HepG2 (cell line): ENCODE results near the gene C13orf46. TPM values are rescaled to one million over a fixed set of nuclear protein-coding genes. Genes with fewer than 3 reads are reported as not detected.

Experiments
- ATAC-seq: fragments of 200-7000 bp; cut with Tn5 transposase; 3 replicates; pipeline ENCODE4 v1.9.1; 2020; ENCODE audit warnings: mild to moderate bottlenecking, moderate library complexity
- BruUV-seq: library from RNA; stranded (reverse); fragments of 400-500 nt; replicated peaks from 2 replicates; lab custom pipeline; 2021; lab: Mats Ljungman, UMichigan
- CTCF ChIA-PET: fragments of 300-600 bp; formaldehyde crosslinking; extraction: SDS; loops from one replicate; lab custom pipeline; 2021; ENCODE audit warnings: low total read pairs, inconsistent platforms, low intra/inter-chr PET ratio; lab: Yijun Ruan, JAX
- POLR2A ChIA-PET: fragments of 350-600 bp; sonication (Branson Sonifier 250); formaldehyde crosslinking; loops from one replicate; lab custom pipeline; 2020; ENCODE audit warnings: antibody characterized with exemption, inconsistent platforms; lab: Yijun Ruan, JAX
- DNase-seq: peaks from one replicate; pipeline ENCODE4 v3.0.0-alpha.2; 2015; ENCODE audit warnings: low spot score
- FAIRE-seq: peaks from 3 replicates; lab custom pipeline; 2011; peaks lifted over from hg19 to GRCh38; lab: Jason Lieb, UNC
- H2AFZ ChIP-seq: one replicate; pipeline ENCODE4 v1.6.1; 2011; ENCODE audit warnings: low read length, inconsistent platforms
- H3K27ac ChIP-seq: fragments of 300-600 bp; 3 replicates; pipeline ENCODE4 v1.8.0; 2011; ENCODE audit warnings: mixed run types, mild to moderate bottlenecking, mixed read lengths, low read length, inconsistent platforms; ENCODE audit not compliant: insufficient read depth; ENCODE audit errors: extremely low read length
- H3K27me3 ChIP-seq, 2 experiments: fragments of 200-600 bp in 1 of 2; 2 replicates in 1 of 2; 3 replicates in 1 of 2; pipeline versions ENCODE4 v1.6.0 to v1.8.0; 2011; ENCODE audit warnings: low read length in 2 of 2, mild to moderate bottlenecking in 2 of 2, moderate library complexity in 2 of 2, inconsistent platforms in 1 of 2; ENCODE audit not compliant: insufficient read depth in 2 of 2, control insufficient read depth in 1 of 2
- H3K36me3 ChIP-seq, 2 experiments: fragments of 200-600 bp in 1 of 2; replicated peaks in 1 of 2; 2 replicates in 1 of 2; 3 replicates in 1 of 2; pipeline versions ENCODE4 v1.5.1 to v1.8.0; 2011; ENCODE audit warnings: low read length in 2 of 2, inconsistent platforms in 1 of 2; ENCODE audit not compliant: insufficient read depth in 2 of 2, control insufficient read depth in 1 of 2
- H3K4me1 ChIP-seq: 2 replicates; pipeline ENCODE4 v1.5.1; 2012; ENCODE audit warnings: low read length, inconsistent platforms; ENCODE audit not compliant: insufficient read depth
- H3K4me2 ChIP-seq: 2 replicates; pipeline ENCODE4 v1.6.0; 2011; ENCODE audit warnings: low read depth, low read length, inconsistent platforms
- H3K4me3 ChIP-seq, 3 experiments: fragments of 200-600 bp in 1 of 3; sonication (generic), shearing (Covaris generic) in 1 of 3; replicated peaks in 1 of 3; 2 replicates each; pipeline ENCODE4 v1.5.1; 2011 to 2016; ENCODE audit warnings: low read length in 3 of 3, inconsistent platforms in 2 of 3, low read depth in 2 of 3, mild to moderate bottlenecking in 2 of 3, control low read depth in 1 of 3, mixed read lengths in 1 of 3; ENCODE audit not compliant: insufficient read depth in 1 of 3
- H3K79me2 ChIP-seq: one replicate; pipeline ENCODE4 v1.6.1; 2011; ENCODE audit warnings: low read length, inconsistent platforms; ENCODE audit not compliant: insufficient read depth
- H3K9ac ChIP-seq: 2 replicates; pipeline ENCODE4 v1.6.0; 2011; ENCODE audit warnings: mild to moderate bottlenecking, low read depth, low read length, inconsistent platforms; ENCODE audit not compliant: insufficient read depth
- H3K9me3 ChIP-seq: 2 replicates; pipeline ENCODE4 v1.5.1; 2012; ENCODE audit warnings: mild to moderate bottlenecking, low read length
- H4K20me1 ChIP-seq: 2 replicates; pipeline ENCODE4 v1.6.0; 2011; ENCODE audit warnings: inconsistent platforms, mild to moderate bottlenecking, low read length, moderate library complexity; ENCODE audit not compliant: insufficient read depth
- ELF1 ChIP-seq: sonication (generic); formaldehyde crosslinking; IDR thresholded peaks from 2 replicates; pipeline ENCODE4 v1.4.0; 2020; ENCODE audit warnings: missing genetic modification reagents
- KDM6A ChIP-seq: IDR thresholded peaks from 2 replicates; pipeline ENCODE4 v1.6.1; 2016; ENCODE audit warnings: low read depth
- NFE2 ChIP-seq: sonication (generic); formaldehyde crosslinking; IDR thresholded peaks from 2 replicates; pipeline ENCODE4 v1.4.0; 2020; ENCODE audit warnings: missing genetic modification reagents
- NR0B2 ChIP-seq: sonication (generic); formaldehyde crosslinking; IDR thresholded peaks from 2 replicates; pipeline ENCODE4 v1.4.0; 2020; ENCODE audit warnings: mild to moderate bottlenecking, missing genetic modification reagents
- PCBP1 ChIP-seq: fragments of 200-400 bp; formaldehyde crosslinking; IDR thresholded peaks from 2 replicates; pipeline ENCODE4 v1.6.1; 2017; ENCODE audit warnings: mild to moderate bottlenecking, low read depth, low read length, borderline replicate concordance
- TBX2 ChIP-seq: sonication (generic); formaldehyde crosslinking; IDR thresholded peaks from 2 replicates; pipeline ENCODE4 v1.5.0; 2020; ENCODE audit warnings: missing genetic modification reagents, mild to moderate bottlenecking, borderline replicate concordance
- ZNF567 ChIP-seq: sonication (generic); formaldehyde crosslinking; IDR thresholded peaks from 2 replicates; pipeline ENCODE4 v1.8.1; 2023; ENCODE audit warnings: mild to moderate bottlenecking, missing genetic modification reagents, borderline replicate concordance
- ZNF616 ChIP-seq: sonication (generic); formaldehyde crosslinking; IDR thresholded peaks from 2 replicates; pipeline ENCODE4 v1.5.0; 2020; ENCODE audit warnings: low read depth, mild to moderate bottlenecking, missing genetic modification reagents
- ZNF7 ChIP-seq: IDR thresholded peaks from 2 replicates; pipeline ENCODE4 v1.6.1; 2016; ENCODE audit warnings: missing biosample characterization, missing genetic modification reagents
- WGBS: methylation state at CpG from one replicate; pipeline ENCODE4 v1.1.6; 2017; ENCODE audit warnings: low lambda C conversion rate; 5-methylcytosine and 5-hydroxymethylcytosine counted together
- in situ Hi-C: cut with HindIII; loops from 2 replicates; pipeline ENCODE4 v1.10.0; 2017; ENCODE audit warnings: low pct_unique_long_range_greater_than_20kb; ENCODE audit not compliant: extremely low pct_ligation_motif_present
- intact Hi-C: fragments of 100-400 bp; cut with micrococcal nuclease; formaldehyde crosslinking; loops from one replicate; pipeline ENCODE4 v1.10.0; 2022; ENCODE audit not compliant: unreplicated experiment
- polyA plus RNA-seq, 8 experiments: library from polyadenylated mRNA; depleted of rRNA in 3 of 8; stranded (reverse) in 7 of 8; unstranded in 1 of 8; fragments of >200 nt; fragmentation: Illumina TruSeq in 4 of 8; extraction: Trizol in 4 of 8; gene quantifications; 2 replicates each; pipeline versions ENCODE4 v1.2.1 to v1.2.3, GENCODE V29; 2011 to 2016; ENCODE audit warnings: low read depth in 4 of 8, missing spikeins in 1 of 8, mixed read lengths in 1 of 8; ENCODE audit not compliant: insufficient read depth in 1 of 8
- total RNA-seq, 5 experiments: library from RNA; depleted of rRNA; stranded (reverse); fragments of >200 nt; fragmentation: Illumina TruSeq; extraction: Trizol; gene quantifications; 2 replicates each; pipeline ENCODE4 v1.2.3, GENCODE V29; 2016; ENCODE audit warnings: low read depth in 1 of 5

Gene C13orf46
- total and polyA plus RNA-seq, 2 of the 13 experiments (the other 11 are each of a cell fraction or from before 2014, with no cell fraction given): 0.01 TPM; not detected in 1

GRCh38 chr13:113938246-113938645 lies 35.6 kb downstream of the C13orf46 start:
- CTCF ChIA-PET: no interaction called here
- intact Hi-C loops: no loop called here

DNA sequence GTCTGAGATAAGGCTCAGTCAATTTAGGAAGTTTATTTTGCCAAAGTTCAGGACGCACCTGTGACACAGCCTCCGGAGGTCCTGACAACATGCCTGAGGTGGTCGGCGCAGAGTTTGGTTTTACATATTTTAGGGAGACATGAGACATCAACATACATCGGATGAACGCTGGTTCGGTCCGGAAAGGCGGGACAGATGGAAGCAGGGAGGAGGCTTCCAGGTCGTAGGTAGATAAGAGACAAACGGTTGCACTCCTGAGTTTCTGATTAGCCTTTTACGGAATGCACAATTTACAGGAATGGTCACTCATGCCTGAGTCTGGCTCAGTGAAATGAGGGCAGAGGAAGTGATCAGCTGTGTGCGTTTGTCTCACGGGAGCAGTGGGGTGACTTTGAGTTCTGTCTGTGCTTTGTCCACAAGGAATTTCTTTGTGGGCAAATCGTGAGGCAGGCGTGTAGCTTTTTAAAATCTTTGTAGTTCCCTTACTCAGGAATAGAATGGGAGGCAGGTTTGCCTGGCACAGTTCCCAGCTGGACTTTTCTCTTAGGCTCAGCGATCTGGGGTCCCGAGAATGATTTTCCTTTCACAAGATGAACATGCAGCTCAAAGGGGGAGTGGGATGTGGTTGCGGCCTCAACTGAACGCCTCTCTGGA lies 36.2 kb downstream of the C13orf46 start:
- CTCF ChIA-PET: no interaction called here
- TF ChIP-seq KDM6A (CRISPR knock-in tag) (no peak), ZNF616 (CRISPR knock-in tag) (no peak)
- DNase-seq (no peak), ATAC-seq (no peak), FAIRE-seq (no peak)
- no peak overlapping the region for H2AFZ ChIP-seq
- in situ Hi-C loops (no loop called here), intact Hi-C loops (no loop called here)
- no peak overlapping the region for H3K4me3 ChIP-seq
- no peak overlapping the region for H3K27ac ChIP-seq
- H3K27me3 ChIP-seq: peaks cover 4 to 63% of the 10 kb centered on the region in 2 experiments
- WGBS: 34% methylated on average over 20 of the region's 20 CpGs
- H3K9ac ChIP-seq: no peak overlapping the region
- BruUV-seq: no TSS peak
- H4K20me1 ChIP-seq: no peaks in the 10 kb centered on the region
- H3K4me2 ChIP-seq: no peak overlapping the region
- no peaks in the 10 kb centered on the region for H3K79me2 ChIP-seq
- H3K4me1 ChIP-seq: peaks cover 10% of the 10 kb centered on the region
- H3K9me3 ChIP-seq: no peaks in the 10 kb centered on the region
- no peaks in the 10 kb centered on the region for H3K36me3 ChIP-seq
- POLR2A ChIA-PET: no interaction called here

More at GRCh38 chr13:113938246-113938645, 35.6 kb downstream of the C13orf46 start:
- no TSS peak for BruUV-seq
- Histone ChIP-seq H3K27ac (no peak overlapping the region), H3K4me1 (peaks cover 10% of the 10 kb centered on the region), H3K9ac (no peak overlapping the region), H3K4me3 (no peak overlapping the region), H3K4me2 (no peak overlapping the region), H4K20me1 (no peaks in the 10 kb centered on the region), H2AFZ (no peak overlapping the region), H3K27me3 (peaks cover 4 to 63% of the 10 kb centered on the region in 2 experiments), H3K79me2 (no peaks in the 10 kb centered on the region), H3K9me3 (no peaks in the 10 kb centered on the region), H3K36me3 (no peaks in the 10 kb centered on the region)
- TF ChIP-seq TBX2 (CRISPR knock-in tag): no peak
- no peak for TF ChIP-seq ZNF7 (CRISPR knock-in tag)
- no peak for TF ChIP-seq ELF1 (CRISPR knock-in tag)
- no peak for TF ChIP-seq PCBP1
- no peak for TF ChIP-seq ZNF567 (CRISPR knock-in tag)
- no peak for TF ChIP-seq NFE2
- TF ChIP-seq NR0B2 (CRISPR knock-in tag): no peak
- ATAC-seq (no peak), DNase-seq (no peak), FAIRE-seq (no peak)
- POLR2A ChIA-PET: no interaction called here
- WGBS: 45% methylated on average over 7 of the region's 7 CpGs
- in situ Hi-C loops: no loop called here
